Left renal cortex interstitium (tissue), 4 donors: ENCODE measurements around the gene INTS14. TPM values are rescaled to one million over a fixed set of nuclear protein-coding genes. Genes with fewer than 3 reads are reported as not detected.
"Not testable (repeated sequence)": the region's sequence is repeated elsewhere in the genome, so short reads cannot be mapped to it uniquely, and the experiment has no call there.

Source experiments
- DNase-seq, 4 donors: peaks; one replicate each; pipeline ENCODE4 v3.0.0-alpha.2; 2013; ENCODE audit warnings: low read depth in 4 of 4, low spot score in 2 of 4, missing footprints in 1 of 4
- polyA plus RNA-seq, 4 donors: library from polyadenylated mRNA; unstranded; fragments of 120-200 nt; gene quantifications; one replicate each; pipeline ENCODE4 v1.2.1, GENCODE V29; 2013; ENCODE audit not compliant: insufficient read length in 4 of 4

The INTS14 gene
- polyA plus RNA-seq, 4 donors: 45.4 to 53.7 (median 50.8) TPM

DNA sequence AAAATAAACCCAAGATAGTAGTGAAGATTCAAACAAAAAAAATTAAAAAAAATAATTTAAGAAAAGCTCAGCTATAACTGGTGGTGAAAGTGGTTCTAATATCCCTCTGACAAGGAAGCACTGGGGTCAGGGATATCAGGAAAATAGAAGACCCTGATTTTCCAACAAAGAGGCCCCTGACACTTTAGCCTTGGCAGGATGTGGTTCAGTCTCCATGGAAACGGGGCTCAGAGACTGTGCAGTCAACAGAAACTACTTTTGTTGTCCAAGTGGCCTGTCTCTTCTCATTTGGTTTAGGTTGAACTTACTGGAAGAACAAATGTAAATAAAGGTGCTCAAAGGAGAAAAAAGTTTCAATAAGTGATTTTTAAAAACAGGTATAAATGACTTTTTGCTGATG, 27.2 kb downstream of the INTS14 start:
- peak in 2 of 4 donors; percentile 6 to 21 for DNase-seq

DNA sequence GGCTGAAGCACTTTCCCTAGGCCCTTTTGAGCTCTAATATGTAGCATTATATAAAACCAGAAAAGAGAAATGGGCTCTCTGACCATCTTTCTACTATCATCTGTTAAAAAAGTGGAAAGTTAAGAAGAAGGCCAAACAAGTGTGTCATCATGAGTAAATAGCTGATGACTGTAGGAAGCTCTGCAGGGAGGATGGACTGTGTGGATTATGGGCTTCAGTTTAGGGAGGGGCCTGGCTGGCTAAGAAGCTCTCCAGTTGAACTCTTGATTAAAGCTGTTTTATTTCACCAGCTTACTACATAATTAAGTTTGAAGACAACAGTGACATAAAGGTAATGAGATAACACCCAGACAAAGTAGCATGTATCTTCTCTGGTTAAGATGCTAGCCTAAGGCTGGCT, 30.6 kb downstream of the INTS14 start:
- no peak for DNase-seq

DNA sequence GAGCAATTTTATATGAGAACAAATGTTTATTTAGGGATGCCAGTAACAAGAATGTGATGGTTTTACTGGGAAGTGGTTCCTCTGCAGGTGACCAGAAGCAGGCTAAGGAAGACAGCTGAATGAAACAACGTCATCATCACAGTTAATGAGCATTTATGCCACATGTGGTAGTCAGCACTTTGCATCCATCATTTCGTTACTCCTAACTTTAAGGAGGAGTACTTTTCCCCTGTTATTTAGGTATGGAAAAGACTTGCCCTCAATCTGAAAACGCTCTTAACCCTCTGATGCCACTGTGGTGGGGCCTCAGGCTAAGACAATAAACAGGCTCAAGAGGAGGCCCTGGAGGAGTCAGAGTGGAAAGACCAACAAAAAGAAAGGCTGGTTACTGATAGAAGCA, 31.2 kb downstream of the INTS14 start:
- no peak for DNase-seq

DNA sequence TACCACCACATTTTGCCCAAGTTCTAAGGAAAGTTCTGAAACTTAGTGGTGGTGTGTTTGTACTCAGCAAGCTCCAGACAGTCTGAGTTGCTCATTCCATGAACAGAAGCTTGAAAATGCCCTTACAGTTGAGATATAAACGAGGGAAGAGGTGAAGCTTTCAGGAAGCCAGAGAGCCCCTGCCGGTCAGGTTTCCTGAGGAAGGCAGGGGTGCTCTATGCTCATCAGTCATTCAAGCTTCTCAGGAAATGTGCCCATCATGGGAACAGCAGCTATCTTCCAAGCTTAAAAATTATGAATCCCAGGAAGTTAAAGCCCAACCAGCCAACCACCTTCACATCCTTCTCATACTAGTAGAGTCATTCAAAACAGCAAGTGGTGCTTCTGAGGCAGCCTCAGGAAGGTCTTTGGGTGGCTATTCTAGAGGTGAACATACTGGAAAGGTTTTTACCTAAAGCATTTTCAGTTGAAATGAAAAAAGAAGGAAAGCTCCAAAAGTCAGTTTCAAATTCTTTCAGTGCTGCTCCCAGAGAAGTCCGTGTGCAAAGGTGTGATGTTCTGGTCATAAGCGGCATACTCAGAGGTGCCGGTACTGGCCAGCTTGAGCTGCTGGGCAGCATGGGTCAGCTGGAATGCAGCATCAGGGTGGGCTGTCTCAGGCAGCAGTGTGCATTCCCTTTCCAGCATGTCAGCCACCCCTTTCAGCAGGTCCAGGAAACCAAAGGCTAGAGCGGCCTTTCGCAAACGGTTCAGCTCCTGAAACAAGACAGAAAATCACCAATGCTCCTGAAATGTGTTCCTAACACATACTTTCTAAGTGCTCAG, 31.8 kb downstream of the INTS14 start:
- no peak for DNase-seq

DNA sequence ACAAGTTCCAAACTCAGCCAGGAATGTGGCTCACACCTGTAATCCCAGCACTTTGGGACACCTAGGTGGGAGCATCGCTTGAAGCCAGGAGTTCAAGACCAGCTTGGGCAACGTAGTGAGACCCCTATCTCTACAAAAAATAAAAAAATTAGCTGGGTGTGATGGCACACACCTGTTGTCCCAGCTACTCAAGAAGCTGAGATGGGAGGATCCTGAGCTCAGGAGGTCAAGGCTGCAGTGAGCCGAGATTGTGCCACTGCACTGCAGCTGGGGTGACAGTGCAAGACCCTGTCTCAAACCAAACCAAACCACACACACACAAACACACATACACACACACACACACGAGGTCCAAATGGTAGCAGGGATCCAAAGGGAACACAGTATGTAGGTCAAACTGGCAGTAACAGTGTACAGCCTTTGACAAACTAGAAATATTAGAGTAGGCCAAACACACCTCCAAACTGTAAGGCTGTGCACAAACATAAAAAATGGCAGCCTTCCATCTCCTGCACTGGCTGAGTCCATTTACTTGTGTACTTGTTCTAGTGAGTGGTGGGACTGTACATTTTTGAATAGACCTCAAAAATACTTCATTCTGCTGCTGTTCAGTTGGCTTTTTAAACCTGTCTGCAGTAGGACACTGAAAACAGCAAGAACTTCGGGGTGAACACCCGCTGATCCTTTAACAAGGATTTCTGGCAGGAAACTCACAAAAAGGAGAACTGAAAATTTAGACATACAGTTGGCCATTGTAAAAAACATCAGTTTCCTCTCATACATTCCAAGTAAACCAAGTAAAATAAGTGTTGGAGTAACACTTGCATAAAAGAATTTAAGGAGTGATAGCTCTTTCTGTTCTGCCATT, 33.6 kb downstream of the INTS14 start:
- DNase-seq: no peak

DNA sequence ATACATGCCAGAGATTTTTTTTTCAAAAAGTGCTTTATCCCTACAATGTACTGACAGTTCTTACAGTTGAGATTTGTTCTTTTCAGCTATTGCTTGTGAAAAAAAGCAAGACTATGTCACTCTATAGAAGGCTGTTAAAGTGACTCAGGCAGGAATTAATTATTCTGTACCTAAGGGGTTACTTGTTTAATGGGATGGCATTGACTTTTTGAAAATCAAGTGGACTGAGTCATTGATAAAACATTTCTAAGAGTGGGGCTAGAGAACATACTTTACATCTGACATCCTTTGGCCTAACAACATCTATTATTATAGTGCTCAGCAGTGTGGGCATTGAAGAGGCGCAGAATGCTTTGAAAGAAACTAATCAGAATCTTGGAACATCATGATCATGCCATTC, 34.3 kb downstream of the INTS14 start:
- DNase-seq: no peak

DNA sequence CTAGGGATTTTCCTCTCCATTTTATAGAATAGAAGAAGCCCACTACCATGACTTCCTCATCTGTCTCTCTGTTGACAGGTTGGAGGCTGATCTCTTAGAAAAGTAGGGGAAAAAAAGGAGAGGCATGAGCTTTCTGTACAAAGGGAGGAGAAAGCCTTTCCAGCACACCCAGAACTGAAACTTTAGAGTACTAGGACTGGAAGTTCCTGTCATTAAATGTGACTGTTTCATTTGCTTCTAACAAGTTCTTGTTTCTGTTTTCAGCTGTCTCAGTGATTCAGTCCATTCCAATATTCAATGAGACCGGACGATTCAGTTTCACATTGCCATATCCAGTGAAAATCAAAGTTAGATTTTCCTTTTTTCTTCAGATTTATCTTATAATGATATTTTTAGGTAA, 39.0 kb downstream of the INTS14 start:
- no peak for DNase-seq

- DNase-seq: no peak
Measured at GRCh38 chr15:65569728-65570127, 41.2 kb downstream of the INTS14 start.

- DNase-seq: peak in 2 of 4 donors; percentile 13 to 33
Measured at GRCh38 chr15:65561934-65562333, 49.0 kb downstream of the INTS14 start.

DNA sequence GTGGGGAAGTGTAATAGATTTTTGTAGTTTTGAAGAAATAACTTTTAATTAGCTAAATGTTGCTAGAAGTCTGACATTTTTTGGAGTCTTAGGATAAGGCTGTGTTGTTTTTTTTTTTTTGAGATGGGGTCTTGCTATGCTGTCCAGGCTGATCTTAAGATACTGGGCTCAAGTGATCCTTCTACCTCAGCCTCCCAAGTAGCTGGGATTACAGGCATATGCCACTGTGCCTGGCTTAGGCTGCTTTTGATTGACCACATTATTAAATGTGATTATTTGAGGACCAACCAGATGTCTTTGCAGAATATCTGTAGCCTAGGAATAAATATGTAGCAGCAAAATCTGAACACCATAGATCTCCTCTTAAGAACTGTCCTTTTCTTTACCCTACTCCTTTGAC, 51.0 kb downstream of the INTS14 start:
- no peak for DNase-seq

DNA sequence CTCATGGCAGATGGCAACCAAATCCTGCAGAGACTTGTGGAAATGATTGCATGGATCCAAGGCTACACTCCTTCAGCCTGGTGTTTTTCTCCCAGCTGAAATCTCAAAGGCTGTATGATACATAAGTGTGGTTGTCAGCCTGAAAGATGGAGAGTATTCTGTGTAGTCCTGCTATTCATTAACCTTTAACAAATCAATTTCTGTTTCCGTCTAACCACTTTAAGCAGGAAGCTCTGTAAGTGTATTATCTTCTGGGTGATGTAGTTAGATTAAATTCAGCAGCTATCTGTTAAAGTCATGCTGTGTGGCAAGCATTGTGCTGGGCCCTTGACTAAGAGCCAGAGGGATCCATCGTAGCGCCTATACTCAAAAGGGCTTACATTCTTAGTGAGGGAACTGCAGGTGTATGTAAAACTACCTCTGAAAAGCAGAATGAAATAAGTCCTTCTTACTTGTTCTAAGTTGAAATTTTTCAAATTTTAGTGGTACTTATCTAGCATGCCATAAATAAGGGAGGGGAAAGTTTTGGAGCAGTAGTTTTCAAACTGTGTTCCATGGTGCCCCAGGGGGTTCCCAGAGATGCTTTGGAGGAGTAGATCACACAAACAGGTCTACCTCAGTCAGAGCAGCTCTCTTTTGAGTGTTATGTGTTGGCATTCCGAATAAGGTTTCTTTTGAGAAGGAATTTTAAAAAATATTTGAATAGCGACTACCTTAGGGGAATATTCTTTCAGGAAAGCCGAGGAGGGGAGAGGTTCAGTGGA, 51.8 kb downstream of the INTS14 start:
- DNase-seq: no peak

- no peak for DNase-seq
Measured at GRCh38 chr15:65558336-65558735, 52.6 kb downstream of the INTS14 start.

DNA sequence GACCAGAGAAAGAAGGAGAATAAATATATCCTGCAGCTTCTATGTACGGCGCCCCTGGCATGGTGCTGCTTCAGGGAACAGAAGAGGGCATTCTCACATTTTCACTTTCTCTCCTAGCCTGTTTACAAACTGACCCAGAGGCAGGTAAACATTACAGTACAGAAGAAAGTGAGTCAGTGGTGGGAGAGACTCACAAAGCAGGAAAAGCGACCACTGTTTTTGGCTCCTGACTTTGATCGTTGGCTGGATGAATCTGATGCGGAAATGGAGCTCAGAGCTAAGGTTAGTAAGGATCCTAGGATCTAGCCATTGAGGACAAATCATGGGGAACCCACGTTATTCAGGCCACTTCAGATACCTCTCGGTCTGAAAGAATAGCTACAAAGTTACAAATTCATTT, 54.3 kb downstream of the INTS14 start:
- DNase-seq: no peak

- DNase-seq: no peak
Measured at GRCh38 chr15:65553691-65554090, 57.2 kb downstream of the INTS14 start.

GRCh38 chr15:65552851-65553250, 58.1 kb downstream of the INTS14 start:
- DNase-seq: not testable (repeated sequence)

GRCh38 chr15:65551183-65551582, 59.7 kb downstream of the INTS14 start:
- no peak for DNase-seq

DNA sequence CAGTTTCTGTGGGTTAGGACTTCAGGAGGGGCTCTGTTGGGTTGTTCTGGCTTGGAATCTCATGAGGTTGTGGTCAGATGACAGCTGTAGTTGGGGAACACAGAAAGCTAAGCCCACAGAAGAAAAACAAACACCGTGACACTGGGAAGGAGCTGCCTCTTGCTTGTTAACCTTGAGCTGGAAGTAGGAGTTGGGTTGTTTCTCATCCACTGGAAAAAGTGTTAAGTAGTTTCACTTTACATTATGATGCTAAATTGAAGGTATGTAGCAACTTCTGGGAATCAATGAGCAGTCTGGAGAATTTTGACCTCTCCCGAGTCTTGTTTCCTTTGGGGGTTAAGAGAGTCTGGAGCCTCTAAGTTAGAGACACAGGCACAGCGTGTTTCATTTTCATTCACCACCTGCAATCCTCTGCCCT, 60.2 kb downstream of the INTS14 start:
- no peak for DNase-seq

- not testable (repeated sequence) for DNase-seq
Measured at GRCh38 chr15:65549288-65549687, 61.6 kb downstream of the INTS14 start.

GRCh38 chr15:65547841-65548240, 63.1 kb downstream of the INTS14 start:
- no peak for DNase-seq

GRCh38 chr15:65541231-65541820, 69.6 kb downstream of the INTS14 start:
- DNase-seq: no peak

DNA sequence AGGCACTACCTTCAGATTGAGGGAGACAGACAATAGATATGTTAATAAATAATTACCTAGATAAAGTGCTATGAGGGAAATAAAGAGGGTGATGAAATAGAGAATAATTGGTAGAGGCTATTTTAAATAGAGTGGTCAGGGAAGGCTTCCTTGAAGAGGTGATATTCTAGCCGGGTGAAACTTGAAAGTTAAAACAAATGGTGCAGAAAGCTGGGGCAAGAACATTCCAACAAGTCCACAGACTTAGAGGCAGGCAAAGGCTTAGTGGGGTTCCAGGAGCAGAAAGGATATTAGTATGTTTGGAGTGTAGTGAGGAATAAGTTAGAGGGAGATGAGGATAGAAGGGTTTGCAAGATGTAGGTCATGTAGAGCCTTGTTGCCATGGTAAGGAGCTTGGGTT, 70.6 kb downstream of the INTS14 start:
- DNase-seq: no peak
